ENCODE results near the gene PPP6R1.
"Not testable (repeated sequence)": the region's sequence is repeated elsewhere in the genome, so short reads cannot be mapped to it uniquely, and the experiment has no call there.

The PPP6R1 gene

GRCh38 chr19:55220525-55220924 is 38.3 kb downstream of the PPP6R1 start:
- H3K9me3 ChIP-seq (ENCODE audit: control insufficient read depth, insufficient read depth, low read length), result no peaks in the 10 kb centered on the region
- no peak overlapping the region for H3K4me3 ChIP-seq (ENCODE audit: low read depth, low read length)
- peaks cover 2% of the 10 kb centered on the region for H3K4me1 ChIP-seq (ENCODE audit: control insufficient read depth, insufficient read depth, low read length)
- no peaks in the 10 kb centered on the region for H3K36me3 ChIP-seq (ENCODE audit: control insufficient read depth, insufficient read depth, low read length)
- H3K27me3 ChIP-seq (ENCODE audit: control insufficient read depth, insufficient read depth, low read length), result no peaks in the 10 kb centered on the region
- H3K9ac ChIP-seq (ENCODE audit: low read depth, low read length), result no peak overlapping the region

DNA sequence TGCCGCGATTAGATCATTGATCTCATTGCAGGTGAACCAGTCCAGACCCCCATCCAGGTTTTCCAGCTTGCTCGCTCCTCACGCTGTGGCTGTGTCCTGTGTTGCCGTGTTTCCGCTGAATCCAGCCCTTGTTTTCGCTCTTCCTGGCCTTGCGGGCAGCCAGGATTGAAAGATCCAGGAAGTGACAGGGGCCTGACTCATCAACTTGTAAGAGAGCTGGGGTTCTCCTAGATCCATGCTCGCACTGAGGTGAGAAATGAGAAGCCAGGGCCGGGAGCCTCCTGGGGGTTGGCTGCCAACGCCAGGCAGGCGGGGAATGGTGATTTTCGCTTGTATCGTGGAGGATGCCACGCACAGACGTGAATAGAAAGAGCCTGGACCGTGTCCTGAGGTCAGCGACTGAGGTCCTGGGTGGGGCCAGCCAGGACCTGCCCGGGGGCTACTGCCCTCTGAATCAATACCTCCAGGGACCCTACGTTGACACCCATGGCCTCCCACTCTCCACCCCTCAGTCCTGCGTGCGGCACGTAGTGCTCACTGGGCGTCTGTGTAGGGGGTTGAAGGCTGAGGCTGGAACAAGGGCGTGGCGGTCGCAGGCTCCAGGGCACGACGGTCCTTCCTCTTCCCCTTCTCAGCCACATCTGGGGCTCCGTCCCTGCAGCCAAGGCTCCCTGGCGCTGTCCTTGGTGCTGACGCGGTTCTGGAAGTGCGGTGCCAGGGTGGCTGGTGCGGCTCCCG is 42.2 kb downstream of the PPP6R1 start:
- Histone ChIP-seq H3K9me3 (ENCODE audit: control insufficient read depth, insufficient read depth, low read length) (peaks cover 3% of the 10 kb centered on the region), H3K9ac (ENCODE audit: low read depth, low read length) (peak overlapping the region; percentile 54), H3K4me3 (ENCODE audit: low read depth, low read length) (peak overlapping the region; percentile 93)

GRCh38 chr19:55213547-55213946 is 45.3 kb downstream of the PPP6R1 start:
- H3K27me3 ChIP-seq (ENCODE audit: control insufficient read depth, insufficient read depth, low read length), result no peaks in the 10 kb centered on the region
- no peak overlapping the region for H3K4me3 ChIP-seq (ENCODE audit: low read depth, low read length)
- no peak overlapping the region for H3K9ac ChIP-seq (ENCODE audit: low read depth, low read length)
- H3K4me1 ChIP-seq (ENCODE audit: control insufficient read depth, insufficient read depth, low read length), result peaks cover 2% of the 10 kb centered on the region
- peaks cover 3% of the 10 kb centered on the region for H3K9me3 ChIP-seq (ENCODE audit: control insufficient read depth, insufficient read depth, low read length)
- no peaks in the 10 kb centered on the region for H3K36me3 ChIP-seq (ENCODE audit: control insufficient read depth, insufficient read depth, low read length)

More for the DNA sequence above, 42.2 kb downstream of the PPP6R1 start:
- H3K27me3 ChIP-seq (ENCODE audit: control insufficient read depth, insufficient read depth, low read length), result no peaks in the 10 kb centered on the region
- no peaks in the 10 kb centered on the region for H3K36me3 ChIP-seq (ENCODE audit: control insufficient read depth, insufficient read depth, low read length)
- peaks cover 2% of the 10 kb centered on the region for H3K4me1 ChIP-seq (ENCODE audit: control insufficient read depth, insufficient read depth, low read length)

DNA sequence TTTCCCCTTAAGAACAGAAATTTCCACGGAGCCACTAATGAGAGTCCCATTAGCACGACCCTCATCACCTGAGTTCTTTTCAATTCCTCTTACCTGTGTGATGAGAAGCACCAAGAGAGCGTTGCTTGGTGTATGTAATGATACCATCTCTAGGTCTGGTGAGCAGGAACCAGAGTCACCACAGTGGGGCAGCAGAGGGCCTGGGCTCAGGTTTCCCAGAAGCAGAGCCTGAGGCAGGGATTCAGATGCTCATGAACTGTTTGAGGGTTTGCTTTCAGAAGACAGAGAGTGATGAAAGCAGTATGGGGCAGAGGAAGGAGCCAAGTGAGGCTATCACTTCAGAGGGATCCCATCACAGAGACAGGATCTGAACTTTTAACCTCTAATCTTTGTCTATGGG is 46.4 kb downstream of the PPP6R1 start:
- Histone ChIP-seq H3K27me3 (ENCODE audit: control insufficient read depth, insufficient read depth, low read length) (no peaks in the 10 kb centered on the region), H3K4me1 (ENCODE audit: control insufficient read depth, insufficient read depth, low read length) (peaks cover 2% of the 10 kb centered on the region), H3K36me3 (ENCODE audit: control insufficient read depth, insufficient read depth, low read length) (no peaks in the 10 kb centered on the region), H3K9me3 (ENCODE audit: control insufficient read depth, insufficient read depth, low read length) (peaks cover 3% of the 10 kb centered on the region), H3K4me3 (ENCODE audit: low read depth, low read length) (no peak overlapping the region), H3K9ac (ENCODE audit: low read depth, low read length) (no peak overlapping the region)

DNA sequence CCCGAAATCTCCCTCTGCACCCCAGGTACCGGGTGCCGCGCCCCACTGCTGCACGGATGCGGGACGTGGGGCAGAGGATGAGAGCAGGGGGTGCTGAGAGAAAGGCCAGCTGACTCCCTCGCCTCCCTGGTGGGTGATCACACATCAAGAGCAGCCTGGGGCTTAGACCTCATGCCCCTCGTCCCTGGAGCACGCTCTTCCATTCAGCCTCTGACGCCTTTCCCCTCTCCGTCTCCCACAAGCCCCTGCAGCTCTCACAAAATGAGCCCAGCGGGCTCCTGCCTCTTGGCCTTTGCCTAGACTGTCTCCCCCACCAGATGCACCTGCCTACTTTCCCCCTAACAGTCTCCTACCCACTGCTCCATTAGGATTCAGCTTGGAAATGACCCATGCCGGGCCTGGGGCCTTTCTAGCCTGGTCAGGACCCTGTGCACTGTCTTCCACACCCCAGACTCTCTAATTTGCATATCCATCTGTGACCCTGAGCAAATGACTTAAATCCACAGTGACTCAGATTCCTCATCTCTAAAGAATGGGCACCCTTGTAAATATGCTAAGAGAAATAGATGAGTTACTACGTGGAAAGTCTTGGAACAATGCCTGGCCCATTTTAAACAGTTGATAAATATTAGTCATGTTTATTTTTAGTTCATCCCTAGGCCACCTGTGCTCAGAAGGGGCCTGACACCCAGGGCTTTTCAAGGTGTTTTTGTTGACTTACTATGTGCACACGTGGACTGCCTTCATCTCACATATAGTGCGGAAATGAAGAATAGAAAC is 48.9 kb downstream of the PPP6R1 start:
- Histone ChIP-seq H3K27me3 (ENCODE audit: control insufficient read depth, insufficient read depth, low read length) (no peaks in the 10 kb centered on the region), H3K9me3 (ENCODE audit: control insufficient read depth, insufficient read depth, low read length) (peaks cover 3% of the 10 kb centered on the region), H3K4me3 (ENCODE audit: low read depth, low read length) (no peak overlapping the region), H3K4me1 (ENCODE audit: control insufficient read depth, insufficient read depth, low read length) (no peaks in the 10 kb centered on the region), H3K36me3 (ENCODE audit: control insufficient read depth, insufficient read depth, low read length) (no peaks in the 10 kb centered on the region), H3K9ac (ENCODE audit: low read depth, low read length) (no peak overlapping the region)

DNA sequence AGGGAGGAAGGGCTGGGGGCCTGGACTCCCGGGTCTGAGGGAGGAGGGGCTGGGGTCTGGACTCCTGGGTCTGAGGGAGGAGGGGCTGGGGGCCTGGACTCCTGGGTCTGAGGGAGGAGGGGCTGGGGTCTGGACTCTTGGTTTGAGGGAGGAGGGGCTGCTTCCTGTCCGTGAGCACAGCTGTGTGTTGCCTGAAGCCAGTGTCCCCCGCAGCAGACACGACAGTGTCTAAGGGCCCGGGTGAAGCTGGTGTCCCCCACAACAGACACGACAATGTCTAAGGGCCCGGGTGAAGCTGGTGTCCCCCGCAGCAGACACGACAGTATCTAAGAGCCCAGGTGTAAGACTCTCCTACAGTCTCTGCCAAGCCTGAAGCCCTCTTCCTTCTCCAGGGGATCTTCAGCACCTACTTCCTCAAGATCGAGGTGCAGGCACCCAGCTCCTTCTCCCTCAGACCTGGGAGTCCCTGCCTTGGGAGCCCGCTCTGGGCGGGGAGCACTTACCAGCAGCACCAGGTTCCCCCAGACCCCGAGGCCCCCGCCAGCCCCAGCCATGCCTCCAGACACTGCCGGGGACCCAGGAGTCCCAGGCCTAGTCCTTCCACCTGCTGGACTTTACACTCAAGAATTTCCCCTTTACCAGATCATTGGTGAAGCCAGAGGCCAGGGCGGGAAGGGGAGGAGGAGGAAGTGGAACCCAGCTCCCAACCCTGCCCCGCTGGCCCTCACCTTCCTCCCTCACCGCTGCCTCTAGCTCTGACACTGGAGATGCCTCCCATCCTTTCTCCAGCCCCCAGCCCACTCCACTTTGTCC is 49.7 kb downstream of the PPP6R1 start, which contains the start of gene PTPRH:
PTPRH (minus strand) TSS at position 622 of the 813 bp plus-strand sequence; CDS start at position 554, 68 bp downstream.
- H3K4me3 ChIP-seq (ENCODE audit: low read depth, low read length), result no peak within 1 kb of the TSS
- H3K9me3 ChIP-seq (ENCODE audit: control insufficient read depth, insufficient read depth, low read length), result peaks cover 3% of the 10 kb centered on the region

GRCh38 chr19:55206664-55207500 is 51.9 kb downstream of the PPP6R1 start:
- Histone ChIP-seq H3K9me3 (ENCODE audit: control insufficient read depth, insufficient read depth, low read length) (no peaks in the 10 kb centered on the region), H3K27me3 (ENCODE audit: control insufficient read depth, insufficient read depth, low read length) (no peaks in the 10 kb centered on the region), H3K4me1 (ENCODE audit: control insufficient read depth, insufficient read depth, low read length) (no peaks in the 10 kb centered on the region), H3K4me3 (ENCODE audit: low read depth, low read length) (peak overlapping the region; percentile 44), H3K9ac (ENCODE audit: low read depth, low read length) (no peak overlapping the region), H3K36me3 (ENCODE audit: control insufficient read depth, insufficient read depth, low read length) (no peaks in the 10 kb centered on the region)

More for the DNA sequence above, 49.7 kb downstream of the PPP6R1 start, which contains the start of gene PTPRH:
- no peak within 1 kb of the TSS for H3K9ac ChIP-seq (ENCODE audit: low read depth, low read length)
- H3K27me3 ChIP-seq (ENCODE audit: control insufficient read depth, insufficient read depth, low read length), result no peaks in the 10 kb centered on the region
- no peaks in the 10 kb centered on the region for H3K4me1 ChIP-seq (ENCODE audit: control insufficient read depth, insufficient read depth, low read length)
- no peaks in the 10 kb centered on the region for H3K36me3 ChIP-seq (ENCODE audit: control insufficient read depth, insufficient read depth, low read length)

DNA sequence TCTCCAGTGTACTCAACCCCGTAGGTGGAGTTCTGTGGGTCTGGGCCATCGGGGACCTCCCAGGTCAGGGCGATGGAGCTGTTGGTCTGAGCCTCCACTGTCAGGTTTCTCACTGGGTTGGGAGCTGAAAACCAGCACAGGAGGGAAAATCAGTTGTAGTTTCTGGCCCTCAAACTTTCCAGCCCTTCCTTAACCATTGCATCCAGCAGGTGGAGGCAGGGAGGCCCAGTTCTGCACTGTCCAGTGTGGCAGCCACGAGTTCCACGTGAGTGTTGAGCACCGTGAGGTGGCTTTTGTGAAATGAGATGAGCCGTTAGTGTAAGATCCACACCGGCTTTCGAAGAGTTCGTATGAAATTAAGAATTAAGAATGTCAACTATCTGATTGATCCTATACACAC is 56.6 kb downstream of the PPP6R1 start:
- not testable (repeated sequence) for H3K27me3 ChIP-seq (ENCODE audit: control insufficient read depth, insufficient read depth, low read length); H3K4me3 ChIP-seq (ENCODE audit: low read depth, low read length); H3K9me3 ChIP-seq (ENCODE audit: control insufficient read depth, insufficient read depth, low read length); H3K36me3 ChIP-seq (ENCODE audit: control insufficient read depth, insufficient read depth, low read length); H3K9ac ChIP-seq (ENCODE audit: low read depth, low read length); H3K4me1 ChIP-seq (ENCODE audit: control insufficient read depth, insufficient read depth, low read length)

- Histone ChIP-seq H3K4me3 (ENCODE audit: low read depth, low read length) (no peak overlapping the region), H3K9ac (ENCODE audit: low read depth, low read length) (no peak overlapping the region), H3K36me3 (ENCODE audit: control insufficient read depth, insufficient read depth, low read length) (no peaks in the 10 kb centered on the region), H3K9me3 (ENCODE audit: control insufficient read depth, insufficient read depth, low read length) (no peaks in the 10 kb centered on the region), H3K27me3 (ENCODE audit: control insufficient read depth, insufficient read depth, low read length) (no peaks in the 10 kb centered on the region), H3K4me1 (ENCODE audit: control insufficient read depth, insufficient read depth, low read length) (no peaks in the 10 kb centered on the region)
Observed at GRCh38 chr19:55199620-55200204, 59.1 kb downstream of the PPP6R1 start.

DNA sequence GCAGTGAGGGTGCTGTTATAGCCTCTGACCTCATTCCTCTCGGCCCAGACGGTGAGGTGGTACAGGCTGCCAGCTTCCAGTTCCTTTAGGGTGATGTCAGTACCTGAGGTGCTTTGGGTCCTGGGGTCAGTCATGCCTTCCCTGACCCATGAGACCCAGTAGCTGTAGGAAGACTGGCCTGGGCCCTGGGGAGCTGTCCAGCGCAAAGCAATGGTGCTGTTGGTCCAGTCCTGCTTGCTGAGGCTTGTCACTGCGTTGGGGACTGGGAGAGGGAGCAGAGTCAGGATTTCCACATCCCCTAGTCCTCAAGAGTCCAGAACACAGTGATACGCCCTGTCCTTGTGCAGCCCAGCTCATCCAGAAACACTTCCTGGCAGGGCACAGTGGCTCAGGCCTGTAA is 60.2 kb downstream of the PPP6R1 start:
- Histone ChIP-seq H3K36me3 (ENCODE audit: control insufficient read depth, insufficient read depth, low read length) (no peaks in the 10 kb centered on the region), H3K9me3 (ENCODE audit: control insufficient read depth, insufficient read depth, low read length) (no peaks in the 10 kb centered on the region), H3K27me3 (ENCODE audit: control insufficient read depth, insufficient read depth, low read length) (no peaks in the 10 kb centered on the region), H3K4me1 (ENCODE audit: control insufficient read depth, insufficient read depth, low read length) (no peaks in the 10 kb centered on the region), H3K9ac (ENCODE audit: low read depth, low read length) (no peak overlapping the region), H3K4me3 (ENCODE audit: low read depth, low read length) (no peak overlapping the region)
